OCI-LY3 (cell line): ENCODE results near the gene VSX1.

Experiments used
- H2AFZ ChIP-seq: fragments of 200-600, 300-600 bp; shearing (Covaris generic); 2 replicates; pipeline ENCODE4 v1.6.0; 2014; ENCODE audit warnings: antibody characterized with exemption, low read depth, low read length
- H3K27ac ChIP-seq: fragments of 200-600, 300-600 bp; sonication (generic); 2 replicates; pipeline ENCODE4 v1.5.1; 2014; ENCODE audit warnings: mild to moderate bottlenecking, low read length, moderate library complexity, mixed read lengths
- H3K27me3 ChIP-seq: fragments of 200-600, 300-600 bp; sonication (generic); 2 replicates; pipeline ENCODE4 v1.6.1; 2014; ENCODE audit warnings: low read depth, low read length, mixed read lengths
- H3K36me3 ChIP-seq: fragments of 200-600, 300-600 bp; sonication (generic); replicated peaks from 2 replicates; pipeline ENCODE3; 2014; ENCODE audit warnings: low read depth, low read length, mixed read lengths
- H3K4me1 ChIP-seq: fragments of 300-600, 200-600 bp; sonication (generic); 2 replicates; pipeline ENCODE4 v1.6.1; 2014; ENCODE audit warnings: low read length, mixed read lengths
- H3K4me2 ChIP-seq: fragments of 200-600, 300-600 bp; sonication (generic); 2 replicates; pipeline ENCODE4 v1.6.1; 2014; ENCODE audit warnings: low read length, mixed read lengths
- H3K4me3 ChIP-seq: fragments of 300-600, 200-600 bp; sonication (generic); 2 replicates; pipeline ENCODE4 v1.5.1; 2014; ENCODE audit warnings: antibody characterized with exemption, mild to moderate bottlenecking, low read length, moderate library complexity
- H3K79me2 ChIP-seq: fragments of 300-600, 200-600 bp; shearing (Covaris generic); 2 replicates; pipeline ENCODE4 v1.6.1; 2014; ENCODE audit warnings: mild to moderate bottlenecking, low read length, mixed read lengths
- H3K9ac ChIP-seq: fragments of 300-600, 200-600 bp; shearing (Covaris generic); 2 replicates; pipeline ENCODE4 v1.6.0; 2014; ENCODE audit warnings: mild to moderate bottlenecking, low read length, moderate library complexity
- H3K9me3 ChIP-seq: fragments of 200-600, 300-600 bp; shearing (Covaris generic); 2 replicates; pipeline ENCODE4 v1.6.1; 2014; ENCODE audit warnings: low read length, mixed read lengths; ENCODE audit not compliant: insufficient read depth
- H4K20me1 ChIP-seq: fragments of 200-600, 300-600 bp; sonication (generic); 2 replicates; pipeline ENCODE4 v1.6.1; 2016; ENCODE audit warnings: low read length, mixed read lengths; ENCODE audit not compliant: insufficient read depth
- EZH2phosphoT487 ChIP-seq: fragments of 200-600 bp; shearing (Covaris generic); IDR thresholded peaks from 2 replicates; pipeline ENCODE4 v1.6.1; 2018; ENCODE audit warnings: antibody characterized with exemption, mixed run types, low read depth
- TF ChIP-seq, protein P1 (sequence below): fragments of 200-600, 300-600 bp; sonication (generic); IDR thresholded peaks from 2 replicates; pipeline ENCODE4 v1.5.1; 2014; ENCODE audit warnings: antibody characterized with exemption, low read length, low read depth

The VSX1 gene

DNA sequence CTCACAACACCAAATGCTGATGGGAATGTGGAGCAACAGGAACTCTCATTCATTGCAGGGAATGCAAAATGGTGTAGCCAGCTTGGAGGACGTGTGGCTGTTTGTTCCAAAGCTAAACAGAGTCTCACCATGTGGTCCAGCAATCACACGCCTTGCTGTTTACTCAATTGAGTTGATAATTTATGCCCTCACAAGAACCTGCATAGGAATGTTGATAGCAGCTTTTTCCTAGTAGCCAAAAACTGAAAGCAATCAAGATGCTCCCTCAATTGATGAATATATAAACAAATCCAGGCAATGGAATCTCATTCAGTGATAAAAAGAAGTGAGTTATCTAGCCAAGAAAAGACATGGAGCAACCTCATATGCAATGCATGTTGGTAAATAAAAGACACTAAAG lies 15.6 kb upstream of the VSX1 start:
- Histone ChIP-seq H3K79me2 (no peaks in the 10 kb centered on the region), H3K27ac (no peak overlapping the region), H4K20me1 (no peaks in the 10 kb centered on the region), H3K4me3 (no peak overlapping the region), H2AFZ (no peak overlapping the region), H3K36me3 (no peaks in the 10 kb centered on the region), H3K4me1 (no peaks in the 10 kb centered on the region), H3K9ac (no peak overlapping the region), H3K27me3 (peaks cover 20% of the 10 kb centered on the region), H3K4me2 (no peak overlapping the region), H3K9me3 (no peaks in the 10 kb centered on the region)
- no peak for TF ChIP-seq EZH2phosphoT487
- TF ChIP-seq, protein P1, sequence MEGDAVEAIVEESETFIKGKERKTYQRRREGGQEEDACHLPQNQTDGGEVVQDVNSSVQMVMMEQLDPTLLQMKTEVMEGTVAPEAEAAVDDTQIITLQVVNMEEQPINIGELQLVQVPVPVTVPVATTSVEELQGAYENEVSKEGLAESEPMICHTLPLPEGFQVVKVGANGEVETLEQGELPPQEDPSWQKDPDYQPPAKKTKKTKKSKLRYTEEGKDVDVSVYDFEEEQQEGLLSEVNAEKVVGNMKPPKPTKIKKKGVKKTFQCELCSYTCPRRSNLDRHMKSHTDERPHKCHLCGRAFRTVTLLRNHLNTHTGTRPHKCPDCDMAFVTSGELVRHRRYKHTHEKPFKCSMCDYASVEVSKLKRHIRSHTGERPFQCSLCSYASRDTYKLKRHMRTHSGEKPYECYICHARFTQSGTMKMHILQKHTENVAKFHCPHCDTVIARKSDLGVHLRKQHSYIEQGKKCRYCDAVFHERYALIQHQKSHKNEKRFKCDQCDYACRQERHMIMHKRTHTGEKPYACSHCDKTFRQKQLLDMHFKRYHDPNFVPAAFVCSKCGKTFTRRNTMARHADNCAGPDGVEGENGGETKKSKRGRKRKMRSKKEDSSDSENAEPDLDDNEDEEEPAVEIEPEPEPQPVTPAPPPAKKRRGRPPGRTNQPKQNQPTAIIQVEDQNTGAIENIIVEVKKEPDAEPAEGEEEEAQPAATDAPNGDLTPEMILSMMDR: no peak

DNA sequence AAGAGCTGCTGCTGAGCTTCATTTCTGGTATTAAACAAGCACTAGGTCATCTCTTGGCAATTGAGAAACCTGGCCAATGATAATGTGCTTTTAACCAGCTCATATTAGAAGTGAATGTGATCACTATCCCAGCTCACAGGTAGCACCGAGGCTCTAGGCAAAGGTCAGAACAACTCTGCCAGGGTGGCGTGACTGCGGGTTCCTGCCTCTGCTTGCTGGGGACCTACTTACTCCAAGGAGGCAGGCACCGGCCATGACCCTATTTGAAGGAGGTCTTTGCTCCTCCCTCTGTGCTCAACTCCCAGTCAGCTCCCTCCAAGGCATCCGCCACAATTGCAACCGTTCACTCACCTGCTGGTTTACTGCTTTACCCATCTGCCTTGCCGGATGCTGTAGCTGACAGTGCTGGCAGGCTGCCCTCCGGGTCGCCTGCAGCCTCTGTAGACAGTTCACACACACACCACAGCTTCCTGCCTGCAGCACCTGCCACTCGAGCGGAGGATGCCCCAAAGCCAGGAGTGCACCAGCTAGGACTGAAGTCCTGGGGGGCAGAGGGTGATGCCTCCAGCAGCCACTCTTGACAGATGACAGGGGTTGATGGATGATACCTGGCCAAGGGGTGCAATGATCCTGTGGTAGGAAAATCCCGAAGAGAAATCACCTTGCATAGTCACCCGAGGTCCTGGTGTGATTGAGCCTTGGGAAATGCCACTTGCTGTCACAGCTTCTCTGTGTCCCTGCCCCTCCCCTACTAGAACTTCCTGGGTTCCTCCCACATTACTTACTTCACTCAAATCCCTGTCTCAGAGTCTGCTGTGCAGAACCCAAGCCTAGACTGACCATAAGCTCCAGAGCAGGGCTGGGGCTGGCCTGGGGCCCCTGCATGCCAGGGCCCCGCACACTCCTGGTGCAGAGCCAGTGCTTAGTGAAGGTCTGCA lies 8.8 kb upstream of the VSX1 start:
- Histone ChIP-seq H2AFZ (no peak overlapping the region), H4K20me1 (no peaks in the 10 kb centered on the region), H3K4me2 (no peak overlapping the region), H3K27me3 (peaks cover 9% of the 10 kb centered on the region; the same call in 1 of the 2 replicates), H3K9ac (no peak overlapping the region), H3K79me2 (no peaks in the 10 kb centered on the region), H3K4me1 (no peaks in the 10 kb centered on the region), H3K4me3 (no peak overlapping the region), H3K36me3 (no peaks in the 10 kb centered on the region), H3K27ac (no peak overlapping the region), H3K9me3 (no peaks in the 10 kb centered on the region)
- TF ChIP-seq EZH2phosphoT487: no peak
- TF ChIP-seq, protein P1: no peak

DNA sequence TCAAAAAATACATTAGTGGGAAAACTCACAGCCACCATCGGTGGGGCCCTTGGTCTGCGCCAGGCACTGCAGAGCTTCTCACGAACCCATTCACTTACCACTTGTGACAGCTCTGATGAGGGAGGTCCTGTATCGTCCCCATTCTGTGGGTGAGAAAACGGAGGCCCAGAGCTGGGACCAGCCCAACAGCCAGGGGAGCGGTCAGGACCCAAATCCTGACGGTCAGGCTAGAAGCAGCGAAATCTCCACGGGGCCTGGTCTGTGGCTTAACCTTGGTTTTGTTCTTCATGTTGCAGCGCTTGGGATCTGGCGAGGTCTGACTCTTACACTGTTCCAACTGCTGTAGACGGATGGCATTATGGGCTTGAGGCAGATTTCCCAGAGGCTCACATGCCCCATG lies 7.7 kb upstream of the VSX1 start:
- Histone ChIP-seq H3K4me2 (no peak overlapping the region), H3K27me3 (peaks cover 9% of the 10 kb centered on the region; the same call in 1 of the 2 replicates), H3K79me2 (no peaks in the 10 kb centered on the region), H3K36me3 (no peaks in the 10 kb centered on the region), H3K9ac (no peak overlapping the region), H3K9me3 (no peaks in the 10 kb centered on the region), H3K27ac (no peak overlapping the region), H4K20me1 (no peaks in the 10 kb centered on the region), H2AFZ (no peak overlapping the region), H3K4me3 (no peak overlapping the region), H3K4me1 (no peaks in the 10 kb centered on the region)
- TF ChIP-seq, protein P1: no peak
- TF ChIP-seq EZH2phosphoT487: no peak

DNA sequence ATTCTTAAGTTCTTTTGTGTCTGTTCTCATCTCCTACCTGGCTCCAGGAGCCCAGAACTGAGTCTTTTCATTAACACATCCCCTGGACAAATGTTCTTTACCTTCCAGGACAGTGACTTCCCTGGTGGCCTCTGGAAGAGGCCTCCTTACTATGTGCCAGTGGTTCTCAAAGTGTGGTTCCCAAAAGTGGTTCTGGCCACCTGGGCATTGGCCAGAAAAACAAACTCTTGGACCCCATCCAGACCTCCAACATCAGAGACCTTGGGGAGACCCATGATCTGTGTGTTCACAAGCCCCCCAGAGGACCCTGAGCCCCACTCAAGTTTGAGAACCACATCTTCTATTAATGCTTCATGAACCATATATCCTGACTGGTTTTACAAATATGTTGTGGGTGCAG lies 7.2 kb upstream of the VSX1 start:
- H3K4me2 ChIP-seq: no peak overlapping the region
- H3K4me1 ChIP-seq: no peaks in the 10 kb centered on the region
- no peaks in the 10 kb centered on the region for H4K20me1 ChIP-seq
- no peak overlapping the region for H3K4me3 ChIP-seq
- H3K27me3 ChIP-seq: peaks cover 9% of the 10 kb centered on the region; the same call in 1 of the 2 replicates
- H3K27ac ChIP-seq: no peak overlapping the region
- H3K9ac ChIP-seq: no peak overlapping the region
- H3K9me3 ChIP-seq: no peaks in the 10 kb centered on the region
- no peaks in the 10 kb centered on the region for H3K36me3 ChIP-seq
- no peak overlapping the region for H2AFZ ChIP-seq
- no peak for TF ChIP-seq EZH2phosphoT487
- H3K79me2 ChIP-seq: no peaks in the 10 kb centered on the region
